HL-60/S4 treated with phorbol 12-myristate 13-acetate at 8.2 ng/mL for 4 days and 3 days (cell line): ENCODE measurements around the gene PRRT1.
"Not testable (repeated sequence)": the region's sequence is repeated elsewhere in the genome, so short reads cannot be mapped to it uniquely, and the experiment has no call there.

Source experiments
- in situ Hi-C: fragments of 300-500 bp; cut with MboI; formaldehyde crosslinking; loops from 2 replicates; pipeline ENCODE4 v1.15.0; 2022; ENCODE audit warnings: low sequenced_read_pairs

PRRT1 gene

GRCh38 chr6:32152769-32153563, 1.2 kb upstream of the PRRT1 start:
- in situ Hi-C loops, result no loop called here

GRCh38 chr6:32151181-32151862, 417 bp downstream of the PRRT1 start:
- in situ Hi-C loops, result no loop called here

GRCh38 chr6:32149932-32150870, 1.5 kb downstream of the PRRT1 start:
- in situ Hi-C loops, result no loop called here

GRCh38 chr6:32149092-32149755, 2.5 kb downstream of the PRRT1 start:
- in situ Hi-C loops, result no loop called here

- in situ Hi-C loops, result no loop called here
Measured at GRCh38 chr6:32148289-32149091, 3.2 kb downstream of the PRRT1 start.

GRCh38 chr6:32147401-32148132, 4.2 kb downstream of the PRRT1 start:
- in situ Hi-C loops, result no loop called here

- in situ Hi-C loops, result no loop called here
Measured at GRCh38 chr6:32146687-32147086, 5.1 kb downstream of the PRRT1 start.

- in situ Hi-C loops, result no loop called here
Measured at GRCh38 chr6:32146287-32146686, 5.5 kb downstream of the PRRT1 start.

GRCh38 chr6:32144238-32144637, 7.5 kb downstream of the PRRT1 start:
- in situ Hi-C loops, result not testable (repeated sequence)

- in situ Hi-C loops, result no loop called here
Measured at GRCh38 chr6:32140420-32141046, 11.2 kb downstream of the PRRT1 start.

- in situ Hi-C loops, result no loop called here
Measured at GRCh38 chr6:32139590-32139989, 12.1 kb downstream of the PRRT1 start.

- in situ Hi-C loops, result no loop called here
Measured at GRCh38 chr6:32137454-32137853, 14.3 kb downstream of the PRRT1 start.

GRCh38 chr6:32133786-32134185, 18.0 kb downstream of the PRRT1 start:
- in situ Hi-C loops, result no loop called here

- in situ Hi-C loops, result no loop called here
Measured at GRCh38 chr6:32132110-32132509, 19.6 kb downstream of the PRRT1 start.

GRCh38 chr6:32131439-32131948, 20.2 kb downstream of the PRRT1 start:
- in situ Hi-C loops, result no loop called here

- in situ Hi-C loops, result no loop called here
Measured at GRCh38 chr6:32129297-32130088, 22.2 kb downstream of the PRRT1 start.

GRCh38 chr6:32128751-32129296, 22.9 kb downstream of the PRRT1 start:
- in situ Hi-C loops, result no loop called here
